CD14-positive monocyte (primary cell): ENCODE measurements around the gene CAPNS2. TPM values are rescaled to one million over a fixed set of nuclear protein-coding genes. Genes with fewer than 3 reads are reported as not detected.

Source experiments
- DNase-seq, 3 donors: peaks; one replicate each; pipeline ENCODE4 v3.0.0-alpha.2; 2011 to 2022
- H2AFZ ChIP-seq: 2 replicates; pipeline ENCODE4 v1.6.0; 2012; ENCODE audit warnings: mild to moderate bottlenecking, low read depth, low read length, inconsistent platforms; ENCODE audit not compliant: insufficient read depth, poor library complexity, severe bottlenecking
- H3K27ac ChIP-seq, 2 donors: 1 replicate in 1 of 2; 2 replicates in 1 of 2; pipeline ENCODE4 v1.5.1; 2012 to 2013; ENCODE audit warnings: low read length in 2 of 2, control low read depth in 1 of 2, inconsistent platforms in 1 of 2, low read depth in 1 of 2, mild to moderate bottlenecking in 1 of 2
- H3K27me3 ChIP-seq, 2 donors: one replicate each; pipeline versions ENCODE4 v1.6.0 to v1.6.1; 2011 to 2013; ENCODE audit warnings: low read length in 2 of 2; ENCODE audit not compliant: control insufficient read depth in 2 of 2, insufficient read depth in 2 of 2
- H3K36me3 ChIP-seq, 2 donors: replicated peaks in 1 of 2; 1 replicate in 1 of 2; 2 replicates in 1 of 2; pipeline versions ENCODE4 v1.5.1 to v1.6.1; 2012 to 2013; ENCODE audit warnings: low read length in 2 of 2, control low read depth in 1 of 2, inconsistent platforms in 1 of 2, mild to moderate bottlenecking in 1 of 2; ENCODE audit not compliant: insufficient read depth in 2 of 2, control insufficient read depth in 1 of 2
- H3K4me1 ChIP-seq, 2 donors: 1 replicate in 1 of 2; 2 replicates in 1 of 2; pipeline versions ENCODE4 v1.5.1 to v1.6.1; 2012 to 2013; ENCODE audit warnings: low read length in 2 of 2, control low read depth in 1 of 2, inconsistent platforms in 1 of 2, mild to moderate bottlenecking in 1 of 2, moderate library complexity in 1 of 2; ENCODE audit not compliant: insufficient read depth in 2 of 2, control insufficient read depth in 1 of 2
- H3K4me2 ChIP-seq: replicated peaks from 2 replicates; pipeline ENCODE3; 2012; ENCODE audit warnings: low read length, moderate library complexity, mild to moderate bottlenecking; ENCODE audit not compliant: poor library complexity, severe bottlenecking; ENCODE audit errors: extremely low read depth
- H3K4me3 ChIP-seq, 3 experiments: fragments of 200-600 bp in 1 of 3; sonication (generic) in 1 of 3; replicated peaks in 1 of 3; 1 replicate in 2 of 3; 2 replicates in 1 of 3; pipeline ENCODE4 v1.5.1; 2011 to 2013; ENCODE audit warnings: low read length in 3 of 3, mild to moderate bottlenecking in 3 of 3, control low read depth in 2 of 3, low read depth in 2 of 3, inconsistent platforms in 1 of 3, moderate library complexity in 1 of 3
- H3K79me2 ChIP-seq: 2 replicates; pipeline ENCODE4 v1.6.0; 2012; ENCODE audit warnings: mild to moderate bottlenecking, control low read depth, inconsistent platforms, low read length, moderate library complexity; ENCODE audit not compliant: insufficient read depth
- H3K9ac ChIP-seq: 2 replicates; pipeline ENCODE4 v1.6.0; 2017; ENCODE audit warnings: low read length, mild to moderate bottlenecking; ENCODE audit not compliant: insufficient read depth, poor library complexity, severe bottlenecking
- H3K9me3 ChIP-seq, 2 donors: replicated peaks in 1 of 2; 1 replicate in 1 of 2; 2 replicates in 1 of 2; pipeline versions ENCODE4 v1.5.1 to v1.6.1; 2012 to 2013; ENCODE audit warnings: low read length in 2 of 2, control low read depth in 1 of 2; ENCODE audit not compliant: control insufficient read depth in 1 of 2, insufficient read depth in 1 of 2
- H4K20me1 ChIP-seq: 2 replicates; pipeline ENCODE4 v1.6.0; 2012; ENCODE audit warnings: mild to moderate bottlenecking, low read length, control low read depth, moderate library complexity; ENCODE audit not compliant: insufficient read depth
- H3K27ac Mint-ChIP-seq, 7 donors: one replicate each; pipeline ENCODE4 v1.8.0; 2020; ENCODE audit warnings: mild to moderate bottlenecking in 7 of 7, mixed read lengths in 7 of 7, moderate library complexity in 6 of 7, inconsistent platforms in 2 of 7
- H3K27me3 Mint-ChIP-seq, 3 donors: one replicate each; pipeline ENCODE4 v1.8.0; 2021 to 2022; ENCODE audit warnings: low read depth in 3 of 3, mild to moderate bottlenecking in 3 of 3, mixed read lengths in 3 of 3, moderate library complexity in 3 of 3, inconsistent platforms in 1 of 3
- H3K36me3 Mint-ChIP-seq, 2 donors: one replicate each; pipeline ENCODE4 v1.8.0; 2020; ENCODE audit warnings: mixed read lengths in 2 of 2, inconsistent platforms in 1 of 2, mild to moderate bottlenecking in 1 of 2
- H3K4me1 Mint-ChIP-seq: one replicate; pipeline ENCODE4 v1.8.0; 2020; ENCODE audit warnings: mild to moderate bottlenecking, mixed read lengths
- H3K4me3 Mint-ChIP-seq, 2 donors: one replicate each; pipeline ENCODE4 v1.8.0; 2020; ENCODE audit warnings: mild to moderate bottlenecking in 2 of 2, mixed read lengths in 2 of 2, moderate library complexity in 1 of 2
- H3K9me3 Mint-ChIP-seq, 7 donors: one replicate each; pipeline ENCODE4 v1.8.0; 2020 to 2022; ENCODE audit warnings: mixed read lengths in 7 of 7, mild to moderate bottlenecking in 6 of 7, moderate library complexity in 6 of 7, inconsistent platforms in 2 of 7
- CTCF ChIP-seq: fragments of 200-600 bp; IDR thresholded peaks from one replicate; pipeline ENCODE4 v1.8.0; 2022; ENCODE audit warnings: antibody characterized with exemption, mild to moderate bottlenecking
- WGBS: methylation state at CpG from one replicate; pipeline ENCODE4 v1.1.5; 2013; ENCODE audit warnings: missing lambda C conversion rate; ENCODE audit not compliant: insufficient coverage; 5-methylcytosine and 5-hydroxymethylcytosine counted together
- intact Hi-C, 2 donors: fragments of 100-400 bp; cut with micrococcal nuclease; formaldehyde crosslinking; loops; one replicate each; pipeline versions ENCODE4 v1.15.0 to v1.15.1; 2023
- polyA plus RNA-seq, 3 donors: library from polyadenylated mRNA; depleted of rRNA in 1 of 3; unstranded in 2 of 3; stranded (reverse) in 1 of 3; fragments of 300-500 nt in 2 of 3; fragments of >200 nt in 1 of 3; fragmentation: Illumina TruSeq in 2 of 3; gene quantifications; 1 replicate in 2 of 3; 2 replicates in 1 of 3; pipeline ENCODE4 v1.2.3, GENCODE V29; 2012 to 2021

CAPNS2 gene
- polyA plus RNA-seq, 3 donors, result 0.17 to 0.35 TPM; not detected in 1

DNA sequence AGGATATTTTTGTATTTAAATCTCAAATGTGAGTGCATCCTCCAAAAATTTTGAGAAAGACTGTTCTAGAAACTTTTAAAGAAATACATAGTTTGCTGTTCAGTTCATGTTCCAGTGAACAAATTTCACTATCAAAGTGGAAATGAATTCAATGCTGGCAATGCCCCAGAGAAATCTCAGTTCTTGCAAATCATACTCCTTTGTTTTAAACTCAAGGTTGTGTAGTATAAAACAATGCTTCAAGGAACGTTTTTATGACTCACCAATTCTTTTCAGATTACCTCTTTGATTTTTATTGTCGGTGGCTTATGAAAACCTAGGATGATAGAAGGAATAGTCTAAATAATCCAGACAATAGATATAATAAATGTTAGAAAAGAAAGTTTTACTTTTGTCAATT is 40.0 kb upstream of the CAPNS2 start:
- no peak for DNase-seq
- H2AFZ ChIP-seq, result no peak overlapping the region
- WGBS, result no CpG with 5 or more reads among the region's 2 CpGs
- no peaks in the 10 kb centered on the region for H3K27me3 ChIP-seq
- H3K9me3 ChIP-seq, result peaks cover 0 to 11% of the 10 kb centered on the region in 2 donors
- H3K79me2 ChIP-seq, result peaks cover 6% of the 10 kb centered on the region
- no peak for TF ChIP-seq CTCF
- no peak overlapping the region for H3K27ac Mint-ChIP-seq
- no peak overlapping the region for H3K4me2 ChIP-seq
- peaks cover 43 to 47% of the 10 kb centered on the region in 2 donors for H3K36me3 Mint-ChIP-seq
- H3K9ac ChIP-seq, result no peak overlapping the region
- peaks cover 2 to 10% (median 7%) of the 10 kb centered on the region in 7 donors for H3K9me3 Mint-ChIP-seq
- H3K27me3 Mint-ChIP-seq, result no peaks in the 10 kb centered on the region
- intact Hi-C loops, result no loop called here
- H3K27ac ChIP-seq, result no peak overlapping the region
- no peak overlapping the region for H3K4me3 ChIP-seq
- H4K20me1 ChIP-seq, result peaks cover 27% of the 10 kb centered on the region
- H3K4me1 Mint-ChIP-seq, result no peaks in the 10 kb centered on the region
- peaks cover 37 to 70% of the 10 kb centered on the region in 2 donors for H3K36me3 ChIP-seq
- H3K4me1 ChIP-seq, result no peaks in the 10 kb centered on the region
- no peak overlapping the region for H3K4me3 Mint-ChIP-seq

GRCh38 chr16:55527885-55528284 is 38.6 kb upstream of the CAPNS2 start:
- Histone ChIP-seq H3K9ac (no peak overlapping the region), H3K79me2 (no peaks in the 10 kb centered on the region), H2AFZ (no peak overlapping the region), H3K27me3 (no peaks in the 10 kb centered on the region), H3K27ac (no peak overlapping the region), H3K36me3 (peaks cover 50 to 74% of the 10 kb centered on the region in 2 donors), H3K9me3 (no peaks in the 10 kb centered on the region), H3K4me2 (no peak overlapping the region), H4K20me1 (peaks cover 27% of the 10 kb centered on the region), H3K4me1 (no peaks in the 10 kb centered on the region), H3K4me3 (no peak overlapping the region)
- no peak for DNase-seq
- intact Hi-C loops, result no loop called here
- H3K9me3 Mint-ChIP-seq, result peaks cover 0 to 3% (median 0%) of the 10 kb centered on the region in 7 donors
- H3K4me3 Mint-ChIP-seq, result no peak overlapping the region
- no peak overlapping the region for H3K27ac Mint-ChIP-seq
- peaks cover 45 to 50% of the 10 kb centered on the region in 2 donors for H3K36me3 Mint-ChIP-seq
- H3K27me3 Mint-ChIP-seq, result no peaks in the 10 kb centered on the region
- no peak for TF ChIP-seq CTCF
- H3K4me1 Mint-ChIP-seq, result no peaks in the 10 kb centered on the region
